Head of caudate nucleus (tissue), 42 donors: ENCODE results near the gene NCOA1.
"Not testable (repeated sequence)": the region's sequence is repeated elsewhere in the genome, so short reads cannot be mapped to it uniquely, and the experiment has no call there.

Source experiments
- DNase-seq, 42 donors: peaks; one replicate each; pipeline versions ENCODE4 v3.0.0 to v3.0.0-alpha.2; 2020 to 2021; ENCODE audit warnings: mixed read lengths in 7 of 42
- intact Hi-C: fragments of 100-400 bp; cut with DNase I; formaldehyde crosslinking; loops from one replicate; pipeline ENCODE4 v1.15.0; 2022

NCOA1 gene

DNA sequence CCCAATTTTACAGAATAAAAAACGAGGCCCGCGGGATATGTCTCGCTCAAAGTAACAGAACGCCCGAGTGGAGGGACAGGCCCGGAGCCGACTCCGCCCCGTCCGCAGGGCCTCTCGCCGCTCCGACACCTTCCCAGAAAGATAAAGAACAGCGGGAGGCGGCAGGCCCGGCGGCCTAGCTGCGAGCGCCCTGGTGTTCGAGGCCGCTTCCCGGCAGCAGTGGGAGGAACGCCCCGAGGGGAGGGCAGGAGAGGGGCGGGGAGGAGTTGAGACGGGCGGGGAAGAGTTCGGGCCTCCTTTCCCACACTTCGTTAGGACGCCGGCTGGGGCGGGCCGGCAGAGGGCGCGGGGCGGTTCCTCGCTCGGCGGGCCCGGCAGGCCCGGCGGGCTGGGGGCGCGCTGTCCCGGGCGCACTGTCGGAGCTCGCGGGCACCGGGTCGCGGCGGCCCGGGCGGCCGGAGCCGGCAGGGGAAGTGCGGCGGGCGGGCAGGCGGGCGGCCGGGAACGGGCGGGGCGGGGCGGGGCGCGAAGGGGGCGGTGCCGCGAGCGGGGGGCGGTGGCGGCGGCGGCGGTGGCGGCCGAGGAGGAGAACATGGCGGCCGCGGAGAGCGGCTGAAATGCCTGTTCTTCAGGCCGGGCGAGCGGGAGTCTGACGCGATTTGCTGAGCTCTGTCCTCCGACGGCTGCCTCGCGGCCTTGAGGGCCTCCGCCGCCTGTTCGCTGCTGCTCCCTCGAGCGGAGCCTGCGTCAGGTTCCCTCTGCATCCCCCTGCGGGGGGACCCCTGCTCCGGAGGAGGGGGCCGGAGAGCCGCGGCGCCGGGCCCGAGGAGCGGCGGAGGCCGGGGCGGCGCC is at the start of gene NCOA1:
Gene NCOA1 (plus strand): TSS at position 565 of the 852 bp plus-strand sequence. CDS start 167,424 bp downstream, outside the sequence.
- DNase-seq, result peak; percentile 72 to 97 (median 91)
- intact Hi-C loops, result loop anchor here (2.0 to 10.0 kb wide), 2 partner anchors 302 to 334 kb away; partner anchors contain the start of genes CENPO and PTRHD1

GRCh38 chr2:24448797-24449196 is 42.3 kb upstream of the NCOA1 start:
- intact Hi-C loops, result no loop called here
- no peak for DNase-seq

DNA sequence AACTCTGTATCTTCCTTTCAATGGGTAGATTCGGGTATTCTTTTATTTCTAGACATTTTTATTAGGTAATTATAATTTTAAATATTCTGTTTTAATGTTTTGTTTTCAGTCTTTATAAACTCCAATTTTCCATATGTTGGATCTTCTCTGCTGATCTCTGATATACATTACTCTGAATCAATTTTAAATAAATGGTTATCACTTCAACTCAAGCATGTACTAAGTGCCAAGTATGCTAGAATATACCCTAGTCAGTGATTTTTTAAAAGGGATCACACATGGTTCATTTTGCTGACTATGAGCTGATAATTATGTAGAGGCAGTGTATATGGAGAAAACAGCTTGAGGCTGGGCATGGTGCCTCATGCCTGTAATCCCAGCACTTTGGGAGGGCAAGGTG is 41.7 kb upstream of the NCOA1 start:
- intact Hi-C loops, result no loop called here
- no peak for DNase-seq

- no peak for DNase-seq
- intact Hi-C loops, result no loop called here
These were observed 39.1 kb upstream of the NCOA1 start for GRCh38 chr2:24451805-24452501.

DNA sequence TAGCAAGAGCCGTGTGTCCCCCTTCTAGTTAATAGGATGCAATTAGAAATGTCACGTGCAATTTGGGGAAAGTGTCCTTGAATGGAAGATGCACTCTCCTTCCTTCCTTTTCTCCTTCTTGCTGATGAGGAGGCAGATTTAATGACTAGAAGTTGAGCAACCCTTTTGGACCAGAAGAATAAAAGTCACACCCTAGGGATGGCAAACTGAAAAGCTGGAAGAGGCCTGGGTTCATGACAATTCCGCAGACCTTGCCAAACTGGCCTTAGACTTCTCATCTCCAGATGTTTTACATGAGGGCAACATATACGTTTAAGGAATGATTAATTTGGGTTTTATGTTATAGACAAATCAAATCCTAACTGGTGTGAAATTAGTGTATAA is 38.6 kb upstream of the NCOA1 start:
- DNase-seq, result no peak
- intact Hi-C loops, result no loop called here

GRCh38 chr2:24453379-24454073 is 37.5 kb upstream of the NCOA1 start:
- intact Hi-C loops, result no loop called here
- DNase-seq, result no peak

- DNase-seq, result peak in 20 of 42 donors; percentile 6 to 52 (median 21)
- intact Hi-C loops, result no loop called here
These were observed 36.8 kb upstream of the NCOA1 start for GRCh38 chr2:24454294-24454693.

- intact Hi-C loops, result no loop called here
- DNase-seq, result peak; percentile 28 to 92 (median 66)
These were observed 34.2 kb upstream of the NCOA1 start for GRCh38 chr2:24456599-24457556.

DNA sequence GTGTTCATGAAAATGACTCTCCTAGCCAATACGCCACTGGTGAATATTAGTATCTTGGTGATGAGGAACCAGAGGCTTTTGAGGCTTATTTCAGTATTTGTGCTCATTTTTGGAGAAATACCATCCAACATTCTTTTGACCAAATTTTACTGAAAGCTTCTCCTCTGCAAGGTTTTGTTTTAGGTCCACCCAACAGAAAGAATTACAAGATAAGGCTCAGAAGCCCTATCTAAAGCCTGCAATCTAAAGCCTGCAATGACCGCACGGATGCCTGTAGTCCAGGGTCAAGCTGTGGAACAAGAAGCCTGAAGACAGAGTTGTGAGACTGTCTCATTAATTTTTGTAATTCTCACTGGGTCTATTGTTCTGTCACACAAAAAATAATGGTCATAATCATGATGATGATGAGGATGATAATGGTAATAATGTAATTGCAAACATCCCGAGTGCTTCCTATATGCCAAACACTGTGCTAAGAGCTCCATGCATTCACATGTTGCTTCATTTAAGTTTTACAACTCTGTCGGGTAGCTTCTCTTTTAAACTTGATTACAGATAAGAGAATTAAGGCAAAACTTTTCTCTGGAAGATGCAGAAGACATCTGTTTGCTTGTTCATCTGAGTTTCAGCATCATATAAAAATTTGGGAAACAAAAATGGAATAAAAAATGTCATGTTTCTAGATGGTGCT is 33.2 kb upstream of the NCOA1 start:
- intact Hi-C loops, result no loop called here

DNA sequence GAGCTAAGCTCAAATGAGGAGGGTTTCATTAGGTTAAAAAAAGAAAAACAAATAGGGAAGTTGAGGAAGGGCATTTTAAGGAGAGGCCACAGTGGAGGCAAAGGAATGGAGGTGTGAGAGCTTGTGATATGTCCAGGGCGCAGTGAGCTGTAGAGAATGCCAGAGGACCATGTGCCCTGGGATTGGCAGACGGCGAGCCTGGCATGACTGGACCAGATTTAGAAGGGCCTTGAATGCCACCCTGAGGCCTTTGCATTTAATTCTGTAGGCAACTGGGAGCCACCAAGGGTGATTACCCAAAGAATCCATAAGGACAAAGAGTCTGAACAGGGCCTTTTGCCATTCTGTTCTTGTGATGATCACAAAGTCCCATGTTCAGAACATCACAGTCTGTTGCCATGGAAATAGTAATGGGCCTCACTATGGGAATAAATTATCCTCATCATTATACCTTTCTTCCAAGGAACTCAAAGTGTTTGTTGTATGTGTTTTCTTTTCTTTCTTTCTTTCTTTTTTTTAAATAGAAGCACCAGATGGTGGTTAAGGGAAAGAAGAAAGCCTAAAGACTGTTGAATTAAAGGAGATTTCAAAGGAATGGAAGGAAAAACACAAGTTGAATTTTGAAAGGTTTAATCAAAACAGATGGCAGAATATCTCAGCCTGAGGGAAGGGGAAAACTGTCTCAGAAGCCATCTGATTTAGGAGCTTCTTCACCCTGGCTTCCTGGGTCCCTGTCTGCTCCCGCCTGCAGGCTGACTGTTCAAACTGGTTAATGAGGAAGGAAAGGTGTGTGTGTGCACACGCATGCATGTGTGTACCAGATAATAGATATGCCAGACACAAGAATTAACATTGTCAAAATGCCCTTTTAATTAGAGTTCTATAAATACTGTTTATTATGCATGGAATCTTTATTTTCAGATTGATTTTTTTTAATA is 31.6 kb upstream of the NCOA1 start:
- peak in 2 of 42 donors; percentile 9 to 13 for DNase-seq

More for the DNA sequence above, 33.2 kb upstream of the NCOA1 start:
- DNase-seq, result no peak

GRCh38 chr2:24461685-24462084 is 29.4 kb upstream of the NCOA1 start:
- intact Hi-C loops, result no loop called here
- DNase-seq, result peak in 41 of 42 donors; percentile 15 to 79 (median 44)

More for the DNA sequence above, 31.6 kb upstream of the NCOA1 start:
- intact Hi-C loops, result no loop called here

- no peak for DNase-seq
- intact Hi-C loops, result no loop called here
These were observed 27.8 kb upstream of the NCOA1 start for GRCh38 chr2:24463271-24463670.

DNA sequence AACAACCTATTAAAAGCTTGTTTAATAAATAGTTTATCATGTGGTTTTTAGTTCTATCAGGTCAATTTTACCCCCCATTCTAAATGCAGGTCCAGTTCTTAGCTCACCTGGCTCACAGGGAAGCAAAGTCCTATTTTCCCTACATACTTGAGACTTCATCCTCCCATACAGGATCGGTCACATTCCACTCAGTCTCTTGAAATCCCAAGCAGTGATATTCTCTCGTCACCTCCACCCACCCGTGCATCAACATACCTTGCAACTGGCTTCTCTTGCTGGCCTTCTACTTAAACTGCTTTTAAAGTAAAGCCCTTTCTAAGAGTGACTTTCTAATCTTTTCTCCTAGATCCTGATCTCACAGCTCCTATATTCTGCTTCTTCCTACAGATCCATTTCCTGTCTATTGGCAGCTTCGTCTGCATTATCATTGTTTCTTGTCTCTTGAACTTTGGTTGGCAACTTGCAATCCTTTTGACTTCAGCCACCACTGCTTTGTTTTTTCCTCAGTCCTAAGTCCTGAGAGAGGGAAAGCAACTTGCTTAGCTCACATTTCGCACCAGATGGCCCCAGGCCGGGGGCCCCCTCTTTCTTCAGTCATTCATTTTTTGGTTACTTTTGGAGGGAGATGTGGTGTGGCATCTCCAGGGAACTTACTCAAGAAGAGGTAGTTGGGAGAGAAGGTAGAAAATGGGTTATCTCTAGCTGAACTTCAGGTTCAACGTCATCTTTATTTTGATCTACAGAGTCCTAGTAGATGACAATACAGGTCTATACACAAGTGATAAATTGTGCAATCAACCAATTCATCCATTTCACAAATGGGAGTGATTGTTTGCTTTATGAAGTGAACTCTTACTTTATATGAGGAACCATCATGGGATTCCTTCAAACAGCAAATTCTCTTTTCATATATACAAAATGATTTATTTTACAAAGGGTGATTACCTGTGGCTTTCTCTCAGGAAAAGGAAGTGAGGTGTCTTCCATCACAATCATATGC is 23.9 kb upstream of the NCOA1 start:
- DNase-seq, result no peak
- intact Hi-C loops, result no loop called here

- DNase-seq, intact Hi-C loops: not testable (repeated sequence)
These were observed 22.6 kb upstream of the NCOA1 start for GRCh38 chr2:24468453-24468852.

GRCh38 chr2:24469148-24469650 is 21.9 kb upstream of the NCOA1 start:
- intact Hi-C loops, result no loop called here
- no peak for DNase-seq
